AG08395 (cell line): ENCODE data around the gene LHFPL5.

Experiments used
- DNase-seq: peaks from one replicate; pipeline ENCODE4 v3.0.0; 2012; ENCODE audit warnings: mixed read lengths, low spot score

LHFPL5 gene

GRCh38 chr6:35804996-35805736 lies at the start of gene LHFPL5:
Gene LHFPL5 (plus strand): TSS chr6:35805352. CDS start chr6:35805671, 319 bp downstream.
- DNase-seq = peak; percentile 74

- DNase-seq = peak; percentile 45
Measured at GRCh38 chr6:35757456-35758123, 47.6 kb upstream of the LHFPL5 start.

- no peak for DNase-seq
Measured at GRCh38 chr6:35759426-35759825, 45.7 kb upstream of the LHFPL5 start.

GRCh38 chr6:35765739-35766138 lies 39.4 kb upstream of the LHFPL5 start:
- DNase-seq = no peak

- DNase-seq = no peak
Measured at GRCh38 chr6:35769211-35769610, 35.9 kb upstream of the LHFPL5 start.

- DNase-seq = no peak
Measured at GRCh38 chr6:35771343-35771627, 33.9 kb upstream of the LHFPL5 start.

- no peak for DNase-seq
Measured at GRCh38 chr6:35774116-35774794, 30.9 kb upstream of the LHFPL5 start.

- DNase-seq = no peak
Measured at GRCh38 chr6:35775031-35775430, 30.1 kb upstream of the LHFPL5 start.

GRCh38 chr6:35776364-35777215 lies 28.6 kb upstream of the LHFPL5 start, which contains the start of gene CLPSL2:
Gene CLPSL2 (plus strand): TSS chr6:35776598. CDS start chr6:35776619, 21 bp downstream.
- no peak for DNase-seq

GRCh38 chr6:35777356-35778102 lies 27.6 kb upstream of the LHFPL5 start:
- no peak for DNase-seq

GRCh38 chr6:35778437-35778836 lies 26.7 kb upstream of the LHFPL5 start:
- no peak for DNase-seq

GRCh38 chr6:35780719-35781118 lies 24.4 kb upstream of the LHFPL5 start, which contains the start of gene CLPSL1:
Gene CLPSL1 (plus strand): TSS chr6:35781019. CDS start chr6:35781111, 92 bp downstream.
- no peak for DNase-seq

GRCh38 chr6:35781290-35781689 lies 23.9 kb upstream of the LHFPL5 start:
- DNase-seq = no peak

GRCh38 chr6:35782424-35782823 lies 22.7 kb upstream of the LHFPL5 start:
- DNase-seq = no peak

GRCh38 chr6:35784200-35784599 lies 21.0 kb upstream of the LHFPL5 start:
- DNase-seq = no peak

- no peak for DNase-seq
Measured at GRCh38 chr6:35786272-35786671, 18.9 kb upstream of the LHFPL5 start.

GRCh38 chr6:35786810-35787209 lies 18.3 kb upstream of the LHFPL5 start:
- no peak for DNase-seq

GRCh38 chr6:35787266-35788218 lies 17.6 kb upstream of the LHFPL5 start:
- no peak for DNase-seq

- no peak for DNase-seq
Measured at GRCh38 chr6:35788423-35788982, 16.6 kb upstream of the LHFPL5 start.

GRCh38 chr6:35790683-35791082 lies 14.5 kb upstream of the LHFPL5 start:
- DNase-seq = no peak
